HCT116 (cell line): ENCODE data around the gene RPL19. TPM values are rescaled to one million over a fixed set of nuclear protein-coding genes. Genes with fewer than 3 reads are reported as not detected.

Experiments
- ATAC-seq: fragments of 200-7000 bp; cut with Tn5 transposase; 2 replicates; pipeline ENCODE4 v1.9.1; 2020; ENCODE audit warnings: mild to moderate bottlenecking, moderate library complexity
- BruUV-seq: library from RNA; stranded (reverse); fragments of 400-500 nt; replicated peaks from 2 replicates; lab custom pipeline; 2021; lab: Mats Ljungman, UMichigan
- CTCF ChIA-PET: fragments of 300-600 bp; sonication (Branson Sonifier 250); formaldehyde crosslinking; loops from one replicate; lab custom pipeline; 2021; ENCODE audit warnings: antibody characterized with exemption; lab: Charles Lee
- POLR2A ChIA-PET: fragments of 300-600, 350-600 bp; sonication (Branson Sonifier 250); formaldehyde crosslinking; loops from one replicate; lab custom pipeline; 2021; ENCODE audit warnings: antibody characterized with exemption; lab: Charles Lee
- RAD21 ChIA-PET, 2 experiments: fragments of 300-600 bp; sonication (Branson Sonifier 250); formaldehyde crosslinking; loops; one replicate each; lab custom pipeline; 2023; ENCODE audit warnings: low total read pairs in 2 of 2; ENCODE audit not compliant: uncharacterized antibody in 2 of 2, unreplicated experiment in 2 of 2, low non-redundant PET in 1 of 2; lab: Charles Lee
- DNase-seq: peaks from one replicate; pipeline ENCODE4 v3.0.0-alpha.2; 2010; ENCODE audit warnings: low read depth, low spot score
- H2AFZ ChIP-seq: fragments of 200-600 bp; shearing (Covaris generic), sonication (generic); 2 replicates; pipeline ENCODE4 v1.6.1; 2017; ENCODE audit warnings: low read depth, mixed run types, mixed read lengths, antibody characterized with exemption, low read length; ENCODE audit not compliant: poor library complexity, severe bottlenecking
- H3K27ac ChIP-seq: 2 replicates; pipeline ENCODE4 v1.5.1; 2012; ENCODE audit warnings: low read depth, low read length
- H3K27me3 ChIP-seq: fragments of 200-600 bp; sonication (generic); 2 replicates; pipeline ENCODE4 v1.6.1; 2016; ENCODE audit warnings: mixed run types, low read length, mixed read lengths; ENCODE audit not compliant: insufficient read depth
- H3K36me3 ChIP-seq, 2 experiments: fragments of 200-500 bp in 1 of 2; fragments of 200-600 bp in 1 of 2; sonication (Bioruptor generic) in 1 of 2; sonication (generic) in 1 of 2; 2 replicates each; pipeline versions ENCODE4 v1.5.1 to v1.6.1; 2014 to 2016; ENCODE audit warnings: low read length in 2 of 2, inconsistent platforms in 1 of 2, mixed read lengths in 1 of 2, mixed run types in 1 of 2; ENCODE audit not compliant: insufficient read depth in 2 of 2, control insufficient read depth in 1 of 2
- H3K4me1 ChIP-seq, 2 experiments: fragments of 200-600 bp in 1 of 2; sonication (generic) in 1 of 2; 2 replicates each; pipeline versions ENCODE4 v1.5.1 to v1.6.1; 2012 to 2017; ENCODE audit warnings: low read length in 2 of 2, inconsistent platforms in 1 of 2, mild to moderate bottlenecking in 1 of 2, mixed read lengths in 1 of 2, mixed run types in 1 of 2, moderate library complexity in 1 of 2; ENCODE audit not compliant: insufficient read depth in 2 of 2, control insufficient read depth in 1 of 2
- H3K4me2 ChIP-seq: fragments of 200-600 bp; sonication (generic); 2 replicates; pipeline ENCODE4 v1.6.1; 2017; ENCODE audit warnings: mixed run types, low read length, mixed read lengths
- H3K4me3 ChIP-seq, 2 experiments: fragments of 200-600 bp in 1 of 2; sonication (generic) in 1 of 2; replicated peaks in 1 of 2; 2 replicates each; pipeline ENCODE4 v1.5.1; 2011 to 2016; ENCODE audit warnings: low read length in 2 of 2, control low read depth in 1 of 2, low read depth in 1 of 2, mild to moderate bottlenecking in 1 of 2, mixed read lengths in 1 of 2, mixed run types in 1 of 2
- H3K79me2 ChIP-seq: fragments of 200-600 bp; sonication (generic); 2 replicates; pipeline ENCODE4 v1.6.1; 2017; ENCODE audit warnings: mild to moderate bottlenecking, mixed run types, low read length, moderate library complexity, mixed read lengths; ENCODE audit not compliant: insufficient read depth
- H3K9ac ChIP-seq: fragments of 200-600 bp; sonication (generic); 2 replicates; pipeline ENCODE4 v1.6.1; 2016; ENCODE audit warnings: low read length, mixed read lengths
- H3K9me2 ChIP-seq: fragments of 200-600 bp; sonication (generic), shearing (Covaris generic); 2 replicates; pipeline ENCODE4 v1.6.1; 2017; ENCODE audit warnings: mixed run types, mild to moderate bottlenecking, moderate library complexity; ENCODE audit not compliant: insufficient read depth
- H3K9me3 ChIP-seq, 2 experiments: fragments of 200-500 bp in 1 of 2; fragments of 200-600 bp in 1 of 2; sonication (Bioruptor generic) in 1 of 2; sonication (generic) in 1 of 2; 2 replicates each; pipeline ENCODE4 v1.6.1; 2014 to 2017; ENCODE audit warnings: low read length in 2 of 2, mixed read lengths in 2 of 2, inconsistent platforms in 1 of 2, low read depth in 1 of 2, mild to moderate bottlenecking in 1 of 2, mixed run types in 1 of 2, moderate library complexity in 1 of 2; ENCODE audit not compliant: control insufficient read depth in 1 of 2, insufficient read depth in 1 of 2
- H4K20me1 ChIP-seq: fragments of 200-600 bp; sonication (generic), shearing (Covaris generic); 2 replicates; pipeline ENCODE4 v1.6.1; 2017; ENCODE audit warnings: mixed run types, mild to moderate bottlenecking, moderate library complexity; ENCODE audit not compliant: insufficient read depth
- CBX3 ChIP-seq: IDR thresholded peaks from 2 replicates; pipeline ENCODE4 v1.6.1; 2012; ENCODE audit warnings: low read depth
- EGR1 ChIP-seq: IDR thresholded peaks from 2 replicates; pipeline ENCODE4 v1.6.1; 2012; ENCODE audit warnings: low read depth
- FOSL1 ChIP-seq: IDR thresholded peaks from 2 replicates; pipeline ENCODE4 v1.6.1; 2012; ENCODE audit warnings: low read depth
- JUND ChIP-seq: IDR thresholded peaks from 2 replicates; pipeline ENCODE4 v1.6.1; 2012
- POLR2AphosphoS5 ChIP-seq: IDR thresholded peaks from 2 replicates; pipeline ENCODE4 v1.6.1; 2011; ENCODE audit warnings: mild to moderate bottlenecking, low read depth, low read length, moderate library complexity
- RAD21 ChIP-seq: IDR thresholded peaks from 2 replicates; pipeline ENCODE4 v1.6.1; 2012; ENCODE audit warnings: low read depth, mild to moderate bottlenecking
- SP1 ChIP-seq: IDR thresholded peaks from 2 replicates; pipeline ENCODE4 v1.6.1; 2012; ENCODE audit warnings: low read depth
- TCF7L2 ChIP-seq: IDR thresholded peaks from 2 replicates; pipeline ENCODE4 v1.7.0; 2011; ENCODE audit warnings: borderline replicate concordance, inconsistent platforms; ENCODE audit not compliant: insufficient read depth, insufficient read length; ENCODE audit errors: extremely low read depth
- YY1 ChIP-seq: IDR thresholded peaks from 2 replicates; pipeline ENCODE4 v1.6.1; 2011; ENCODE audit warnings: low read length, low read depth, moderate library complexity, mild to moderate bottlenecking; ENCODE audit not compliant: insufficient replicate concordance; ENCODE audit errors: extremely low read depth
- ZNF274 ChIP-seq: fragments of 200-500 bp; sonication (Bioruptor generic); IDR thresholded peaks from 2 replicates; pipeline ENCODE4 v1.6.1; 2014; ENCODE audit warnings: mild to moderate bottlenecking, low read depth, low read length, inconsistent platforms
- intact Hi-C: fragments of 100-400 bp; cut with micrococcal nuclease; formaldehyde crosslinking; loops from 2 replicates; pipeline ENCODE4 v1.10.0; 2022
- total RNA-seq: library from RNA; stranded (reverse); gene quantifications from one replicate; pipeline ENCODE4 v1.2.1, GENCODE V29; 2021; ENCODE audit not compliant: unreplicated experiment
- TF ChIP-seq, protein P1 (sequence below), 3 experiments: fragments of 200-600 bp in 1 of 3; sonication (generic) in 1 of 3; IDR thresholded peaks in 2 of 3; conservative IDR thresholded peaks in 1 of 3; 2 replicates each; pipeline ENCODE4 v1.5.1; 2012 to 2017; ENCODE audit warnings: low read depth in 2 of 3, low read length in 2 of 3, antibody characterized with exemption in 1 of 3, borderline replicate concordance in 1 of 3, control low read depth in 1 of 3, mild to moderate bottlenecking in 1 of 3, mixed read lengths in 1 of 3, mixed run types in 1 of 3, moderate library complexity in 1 of 3; ENCODE audit not compliant: insufficient read depth in 1 of 3
- TF ChIP-seq, protein P2 (sequence below): IDR thresholded peaks from 2 replicates; pipeline ENCODE4 v1.6.1; 2012; ENCODE audit warnings: low read depth
- TF ChIP-seq, protein P3 (sequence below): IDR thresholded peaks from 2 replicates; pipeline ENCODE4 v1.6.1; 2012

The RPL19 gene
- total RNA-seq, 1 experiment from 2014 or later: 2,276 TPM

DNA sequence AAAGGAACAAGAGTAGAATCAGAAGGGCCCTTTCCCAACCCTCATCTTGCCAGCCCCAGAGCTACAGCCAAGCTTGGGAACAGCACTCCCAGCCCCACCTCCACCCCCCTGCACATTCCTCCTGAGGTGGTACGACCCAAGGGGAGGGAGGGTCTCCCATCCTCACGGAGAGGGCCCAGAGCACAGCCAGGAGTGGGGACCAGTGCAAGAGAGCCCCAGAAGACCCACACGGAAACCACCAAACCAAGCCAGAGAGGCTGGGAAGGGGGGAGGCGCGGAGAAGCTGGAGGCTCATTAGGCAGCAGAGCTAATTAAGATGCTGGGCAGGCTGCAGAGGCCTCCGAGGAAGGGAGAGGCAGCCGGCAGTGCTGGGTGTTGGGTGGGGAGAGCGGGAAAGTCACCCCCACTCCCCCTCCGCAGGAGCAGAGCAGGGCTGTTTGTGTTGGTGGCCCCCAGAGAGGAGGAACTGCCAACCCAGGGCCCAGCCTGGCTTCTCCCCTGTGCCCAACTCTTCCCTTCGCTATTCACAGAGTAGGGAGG lies 5.0 kb upstream of the RPL19 start:
- no peak overlapping the region for H3K4me2 ChIP-seq
- CTCF ChIA-PET: interaction anchor here (1.3 to 1.7 kb wide), 3 partner anchors 20 to 41 kb away, joined by 4 to 6 read pairs (median 6); no protein-coding TSS in a partner anchor
- DNase-seq: no peak
- no peak overlapping the region for H3K4me3 ChIP-seq
- TF ChIP-seq RAD21 (no peak), TCF7L2 (no peak), YY1 (no peak), FOSL1 (no peak), JUND (no peak), CBX3 (no peak), ZNF274 (no peak), POLR2AphosphoS5 (no peak), SP1 (no peak), EGR1 (no peak)
- TF ChIP-seq, protein P1, sequence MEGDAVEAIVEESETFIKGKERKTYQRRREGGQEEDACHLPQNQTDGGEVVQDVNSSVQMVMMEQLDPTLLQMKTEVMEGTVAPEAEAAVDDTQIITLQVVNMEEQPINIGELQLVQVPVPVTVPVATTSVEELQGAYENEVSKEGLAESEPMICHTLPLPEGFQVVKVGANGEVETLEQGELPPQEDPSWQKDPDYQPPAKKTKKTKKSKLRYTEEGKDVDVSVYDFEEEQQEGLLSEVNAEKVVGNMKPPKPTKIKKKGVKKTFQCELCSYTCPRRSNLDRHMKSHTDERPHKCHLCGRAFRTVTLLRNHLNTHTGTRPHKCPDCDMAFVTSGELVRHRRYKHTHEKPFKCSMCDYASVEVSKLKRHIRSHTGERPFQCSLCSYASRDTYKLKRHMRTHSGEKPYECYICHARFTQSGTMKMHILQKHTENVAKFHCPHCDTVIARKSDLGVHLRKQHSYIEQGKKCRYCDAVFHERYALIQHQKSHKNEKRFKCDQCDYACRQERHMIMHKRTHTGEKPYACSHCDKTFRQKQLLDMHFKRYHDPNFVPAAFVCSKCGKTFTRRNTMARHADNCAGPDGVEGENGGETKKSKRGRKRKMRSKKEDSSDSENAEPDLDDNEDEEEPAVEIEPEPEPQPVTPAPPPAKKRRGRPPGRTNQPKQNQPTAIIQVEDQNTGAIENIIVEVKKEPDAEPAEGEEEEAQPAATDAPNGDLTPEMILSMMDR (IDR thresholded peaks at IDR 0.05 in 2 of 3, conservative IDR thresholded peaks at IDR 0.05 in 1 of 3; ENCODE audit: borderline replicate concordance in 1 of 3, insufficient read depth in 1 of 3, low read depth in 2 of 3, low read length in 2 of 3): no peak
- TF ChIP-seq, protein P2, sequence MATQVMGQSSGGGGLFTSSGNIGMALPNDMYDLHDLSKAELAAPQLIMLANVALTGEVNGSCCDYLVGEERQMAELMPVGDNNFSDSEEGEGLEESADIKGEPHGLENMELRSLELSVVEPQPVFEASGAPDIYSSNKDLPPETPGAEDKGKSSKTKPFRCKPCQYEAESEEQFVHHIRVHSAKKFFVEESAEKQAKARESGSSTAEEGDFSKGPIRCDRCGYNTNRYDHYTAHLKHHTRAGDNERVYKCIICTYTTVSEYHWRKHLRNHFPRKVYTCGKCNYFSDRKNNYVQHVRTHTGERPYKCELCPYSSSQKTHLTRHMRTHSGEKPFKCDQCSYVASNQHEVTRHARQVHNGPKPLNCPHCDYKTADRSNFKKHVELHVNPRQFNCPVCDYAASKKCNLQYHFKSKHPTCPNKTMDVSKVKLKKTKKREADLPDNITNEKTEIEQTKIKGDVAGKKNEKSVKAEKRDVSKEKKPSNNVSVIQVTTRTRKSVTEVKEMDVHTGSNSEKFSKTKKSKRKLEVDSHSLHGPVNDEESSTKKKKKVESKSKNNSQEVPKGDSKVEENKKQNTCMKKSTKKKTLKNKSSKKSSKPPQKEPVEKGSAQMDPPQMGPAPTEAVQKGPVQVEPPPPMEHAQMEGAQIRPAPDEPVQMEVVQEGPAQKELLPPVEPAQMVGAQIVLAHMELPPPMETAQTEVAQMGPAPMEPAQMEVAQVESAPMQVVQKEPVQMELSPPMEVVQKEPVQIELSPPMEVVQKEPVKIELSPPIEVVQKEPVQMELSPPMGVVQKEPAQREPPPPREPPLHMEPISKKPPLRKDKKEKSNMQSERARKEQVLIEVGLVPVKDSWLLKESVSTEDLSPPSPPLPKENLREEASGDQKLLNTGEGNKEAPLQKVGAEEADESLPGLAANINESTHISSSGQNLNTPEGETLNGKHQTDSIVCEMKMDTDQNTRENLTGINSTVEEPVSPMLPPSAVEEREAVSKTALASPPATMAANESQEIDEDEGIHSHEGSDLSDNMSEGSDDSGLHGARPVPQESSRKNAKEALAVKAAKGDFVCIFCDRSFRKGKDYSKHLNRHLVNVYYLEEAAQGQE: no peak
- TF ChIP-seq, protein P3, sequence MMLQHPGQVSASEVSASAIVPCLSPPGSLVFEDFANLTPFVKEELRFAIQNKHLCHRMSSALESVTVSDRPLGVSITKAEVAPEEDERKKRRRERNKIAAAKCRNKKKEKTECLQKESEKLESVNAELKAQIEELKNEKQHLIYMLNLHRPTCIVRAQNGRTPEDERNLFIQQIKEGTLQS: no peak
- H3K79me2 ChIP-seq: peaks cover 13% of the 10 kb centered on the region
- BruUV-seq: no TSS peak
- intact Hi-C loops: no loop called here
- POLR2A ChIA-PET: interaction anchor here (1.8 kb wide), 1 partner anchor 30 kb away, joined by 3 read pairs; no protein-coding TSS in a partner anchor
- ATAC-seq: no peak
- H3K27ac ChIP-seq: no peak overlapping the region
- peaks cover 4 to 5% of the 10 kb centered on the region in 2 experiments; a peak in 3 of 4 replicates for H3K36me3 ChIP-seq
- peaks cover 19 to 35% of the 10 kb centered on the region in 2 experiments for H3K4me1 ChIP-seq
- H3K9me2 ChIP-seq: no peaks in the 10 kb centered on the region
- RAD21 ChIA-PET: no interaction called here
- no peak overlapping the region for H2AFZ ChIP-seq
- no peak overlapping the region for H3K9ac ChIP-seq
- H3K9me3 ChIP-seq: no peaks in the 10 kb centered on the region
- no peaks in the 10 kb centered on the region for H4K20me1 ChIP-seq
- no peaks in the 10 kb centered on the region for H3K27me3 ChIP-seq
